Vein endothelial cell (primary cell): Measurements from ENCODE around the gene ZNF728. TPM values are rescaled to one million over a fixed set of nuclear protein-coding genes. Genes with fewer than 3 reads are reported as not detected.

Experiments
- small RNA-seq: library from RNA; depleted of rRNA; stranded (forward); fragments of <200 nt; gene quantifications from one replicate; pipeline ENCODE3, GENCODE V24; 2012
- total RNA-seq: library from RNA; depleted of rRNA; stranded (reverse); fragments of >200 nt; gene quantifications from 2 replicates; pipeline ENCODE4 v1.2.3, GENCODE V29; 2012

Gene ZNF728
- total RNA-seq = 0.10 TPM in 1 of 2 replicates, not detected in the other

DNA sequence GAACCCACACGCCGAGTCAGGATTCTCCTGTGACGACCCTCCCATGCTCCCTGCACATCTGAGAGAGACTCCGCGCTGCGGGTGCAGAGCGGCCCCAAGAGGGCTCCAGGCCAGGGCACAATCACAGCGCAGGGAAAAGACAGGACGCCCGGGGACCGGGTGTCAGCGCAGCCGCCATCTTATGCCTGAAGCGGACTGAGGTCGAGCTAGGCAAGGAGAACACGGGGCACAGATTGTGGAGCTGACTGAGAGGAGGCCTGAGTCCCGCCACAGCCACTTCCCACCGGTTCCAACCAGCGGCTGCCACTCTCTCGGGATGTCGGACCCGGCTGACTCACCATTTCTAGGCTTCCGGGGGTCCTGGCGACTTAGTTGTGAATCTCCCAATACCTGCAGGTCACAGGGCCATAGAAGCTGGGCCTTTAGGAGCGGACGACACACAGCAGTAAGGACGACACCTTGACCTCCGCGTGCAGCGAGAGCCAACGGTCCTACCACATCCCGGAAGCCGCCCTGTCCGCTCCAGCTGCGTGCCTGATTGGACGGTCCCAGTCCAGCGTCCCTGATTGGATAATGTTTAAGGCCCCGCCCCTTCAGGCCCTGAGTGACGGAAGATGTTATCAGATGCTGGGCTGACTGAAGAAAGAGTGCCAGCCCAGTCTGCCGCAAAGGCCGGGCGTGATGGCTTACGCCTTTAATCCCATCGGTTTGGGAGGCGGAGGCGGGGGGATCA is at the start of gene ZNF728:
ZNF728 (minus strand) TSS at position 487 of the 733 bp plus-strand sequence; CDS start at position 341, 146 bp downstream.

Small RNA genes lying within 50 kb of the gene (small RNA-seq; reads per million reads assigned to genes)
- gene AC022145.2 = not detected

Other genes starting within 250 kb of the ZNF728 start
- gene ZNF99, start 219.0 kb downstream of the ZNF728 start, total RNA-seq = not detected in 2 replicates
- gene ZNF723, start 170.9 kb downstream of the ZNF728 start, total RNA-seq = not detected in 2 replicates
- gene ZNF730, start 113.8 kb upstream of the ZNF728 start, total RNA-seq = 0.33 and 2.9 TPM in 2 replicates
- gene ZNF724, start 247.2 kb upstream of the ZNF728 start, total RNA-seq = 8.8 and 9.6 TPM in 2 replicates